GM18861 (cell line): ENCODE measurements around the gene MACO1.
"Not testable (repeated sequence)": the region's sequence is repeated elsewhere in the genome, so short reads cannot be mapped to it uniquely, and the experiment has no call there.

ENCODE experiments used
- ATAC-seq: cut with Tn5 transposase; IDR thresholded peaks from one replicate; pipeline ENCODE4 v1.9.1; 2021; ENCODE audit not compliant: unreplicated experiment

Gene MACO1

GRCh38 chr1:25485536-25486411 lies 55.1 kb downstream of the MACO1 start:
- no peak for ATAC-seq

DNA sequence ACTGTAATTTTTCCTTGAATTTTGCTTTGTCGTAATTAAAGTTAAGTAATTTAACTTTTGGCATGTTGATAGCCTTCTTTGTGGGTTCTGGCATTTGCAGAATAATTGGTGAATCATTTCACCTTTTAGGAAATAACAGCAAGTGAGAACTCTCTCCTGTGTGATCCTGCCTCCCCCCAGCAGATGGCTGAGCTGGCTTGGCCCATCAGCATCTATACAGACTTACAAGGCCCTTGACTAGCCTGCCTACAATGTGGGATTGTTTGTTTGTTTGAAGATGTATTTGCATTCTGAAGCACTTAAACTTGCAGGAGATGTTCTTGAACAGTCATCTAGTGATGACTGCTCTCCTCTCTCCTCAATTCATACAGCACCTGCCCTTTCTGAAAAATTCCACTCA lies 55.9 kb downstream of the MACO1 start:
- ATAC-seq = no peak

GRCh38 chr1:25487628-25488027 lies 56.9 kb downstream of the MACO1 start:
- no peak for ATAC-seq

DNA sequence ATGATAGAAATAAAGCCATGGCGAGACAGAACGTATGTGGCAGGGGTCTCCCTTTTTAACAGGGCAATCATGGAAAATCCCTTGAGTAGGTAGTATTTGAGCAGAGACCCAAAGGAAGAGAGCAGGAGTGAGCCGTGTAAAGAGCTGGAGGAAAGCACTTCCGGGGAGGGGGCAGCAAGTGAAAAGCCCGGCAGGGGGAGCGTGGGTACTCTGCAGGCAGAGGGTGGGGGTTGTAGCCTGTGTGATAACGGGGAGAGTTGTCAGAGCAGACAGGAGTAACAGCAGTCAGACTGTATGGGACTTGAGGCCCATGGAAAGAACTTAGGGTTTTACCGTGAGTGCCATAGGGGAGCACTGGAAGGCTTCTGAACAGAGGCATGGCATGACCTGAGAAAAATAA lies 61.6 kb downstream of the MACO1 start:
- no peak for ATAC-seq

DNA sequence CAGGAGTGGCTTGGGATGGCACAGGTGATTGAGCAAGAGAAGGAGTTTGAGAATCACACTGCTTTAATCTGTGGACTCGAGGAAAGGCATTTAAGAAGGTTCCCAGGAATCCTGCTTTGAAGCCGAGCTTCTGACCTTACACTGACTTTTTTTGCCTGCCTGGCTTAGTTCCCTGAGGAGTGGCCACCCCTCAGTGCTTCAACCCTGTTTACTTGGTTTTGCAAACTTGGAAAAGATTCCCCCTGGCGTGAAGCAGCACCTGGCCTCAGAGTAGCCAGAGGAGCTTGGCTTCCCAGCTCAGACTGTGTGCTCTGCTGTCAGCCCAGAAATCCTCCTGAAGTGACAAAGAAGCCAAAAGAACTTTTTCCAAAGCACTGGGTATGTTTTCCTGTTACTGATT lies 64.3 kb downstream of the MACO1 start:
- no peak for ATAC-seq

GRCh38 chr1:25500694-25501093 lies 70.0 kb downstream of the MACO1 start:
- no peak for ATAC-seq

DNA sequence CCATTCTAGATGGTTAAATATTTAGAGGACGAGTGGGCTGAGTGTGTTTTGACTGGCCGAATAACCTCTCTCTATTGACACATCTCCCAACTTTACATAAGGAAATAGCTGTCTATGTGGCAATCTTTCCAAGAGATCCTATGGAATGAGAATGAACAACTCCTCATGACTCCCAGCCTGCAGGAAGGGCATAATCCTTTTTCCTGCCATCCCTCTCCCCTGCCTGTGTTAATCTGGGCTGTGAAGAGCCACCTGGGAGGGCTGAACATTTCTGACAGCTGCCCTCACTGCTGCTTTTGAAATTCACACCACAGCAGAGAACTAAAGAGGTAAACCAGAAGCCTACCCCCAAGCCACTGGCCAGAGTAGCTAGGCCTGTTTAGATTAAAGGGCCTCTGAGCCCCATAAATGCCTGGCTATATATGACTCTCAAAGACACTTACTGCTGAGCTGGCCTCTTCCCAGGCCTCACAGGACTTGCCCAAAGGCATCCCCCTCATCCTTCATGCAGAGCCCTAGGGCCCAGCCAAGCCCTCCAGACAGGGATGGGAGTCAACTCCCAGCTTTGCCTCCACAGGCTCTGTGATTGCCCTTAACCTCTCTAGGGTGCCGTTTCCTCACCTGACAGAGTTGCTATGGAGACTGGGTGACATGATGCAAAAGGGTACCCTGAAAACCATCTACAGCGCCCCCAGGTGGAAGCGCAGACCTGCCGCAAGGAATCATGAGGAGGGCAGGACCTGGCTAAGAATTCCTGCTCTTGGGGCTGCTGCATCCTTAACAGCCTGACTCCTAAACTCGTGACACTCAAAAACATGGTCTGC lies 70.8 kb downstream of the MACO1 start:
- ATAC-seq = no peak

GRCh38 chr1:25502957-25503356 lies 72.3 kb downstream of the MACO1 start:
- ATAC-seq = no peak

- ATAC-seq = no peak
These were observed 73.1 kb downstream of the MACO1 start for GRCh38 chr1:25503551-25504426.

DNA sequence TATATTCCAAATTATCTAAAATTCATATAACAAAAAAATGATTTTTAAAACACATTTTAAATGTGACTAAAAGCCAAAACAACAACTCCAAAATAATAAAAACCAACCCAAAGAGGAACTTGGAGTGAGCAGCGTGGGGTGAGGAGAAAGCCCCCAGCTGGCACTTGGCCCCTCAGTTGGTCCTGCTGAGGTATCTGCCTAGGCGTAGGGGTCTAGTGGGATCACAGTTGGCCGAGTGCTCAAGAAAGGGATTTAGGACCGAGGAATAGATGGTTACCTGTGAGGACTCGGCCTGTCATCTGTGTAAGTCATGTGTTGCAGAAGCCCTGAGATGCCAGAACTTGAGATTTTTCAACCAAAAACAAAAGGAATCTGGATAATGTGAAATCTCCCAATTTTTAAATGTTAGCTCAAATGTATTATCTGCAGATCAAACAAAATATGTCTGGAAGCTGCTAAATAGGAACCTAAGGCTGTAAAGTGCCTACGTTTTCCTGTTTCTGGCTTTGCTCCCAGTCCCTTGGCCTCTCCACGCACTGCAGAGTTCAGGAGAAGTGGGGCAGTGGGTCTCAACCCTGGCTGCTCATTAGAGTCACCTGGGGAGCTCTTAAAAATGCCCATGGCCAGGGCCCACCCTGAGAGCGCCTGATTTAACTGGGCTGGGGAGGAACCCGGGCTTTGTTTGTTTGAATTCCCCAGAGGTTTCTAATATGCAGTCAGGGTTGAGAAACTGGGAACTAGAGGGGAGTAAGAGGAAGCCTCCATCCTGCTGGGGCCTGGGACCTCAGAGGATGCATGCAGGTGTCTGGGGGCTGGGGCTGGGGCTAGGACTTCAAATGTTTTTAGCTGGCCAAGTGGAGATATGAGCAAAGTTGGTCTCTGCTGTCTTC lies 74.3 kb downstream of the MACO1 start:
- no peak for ATAC-seq

DNA sequence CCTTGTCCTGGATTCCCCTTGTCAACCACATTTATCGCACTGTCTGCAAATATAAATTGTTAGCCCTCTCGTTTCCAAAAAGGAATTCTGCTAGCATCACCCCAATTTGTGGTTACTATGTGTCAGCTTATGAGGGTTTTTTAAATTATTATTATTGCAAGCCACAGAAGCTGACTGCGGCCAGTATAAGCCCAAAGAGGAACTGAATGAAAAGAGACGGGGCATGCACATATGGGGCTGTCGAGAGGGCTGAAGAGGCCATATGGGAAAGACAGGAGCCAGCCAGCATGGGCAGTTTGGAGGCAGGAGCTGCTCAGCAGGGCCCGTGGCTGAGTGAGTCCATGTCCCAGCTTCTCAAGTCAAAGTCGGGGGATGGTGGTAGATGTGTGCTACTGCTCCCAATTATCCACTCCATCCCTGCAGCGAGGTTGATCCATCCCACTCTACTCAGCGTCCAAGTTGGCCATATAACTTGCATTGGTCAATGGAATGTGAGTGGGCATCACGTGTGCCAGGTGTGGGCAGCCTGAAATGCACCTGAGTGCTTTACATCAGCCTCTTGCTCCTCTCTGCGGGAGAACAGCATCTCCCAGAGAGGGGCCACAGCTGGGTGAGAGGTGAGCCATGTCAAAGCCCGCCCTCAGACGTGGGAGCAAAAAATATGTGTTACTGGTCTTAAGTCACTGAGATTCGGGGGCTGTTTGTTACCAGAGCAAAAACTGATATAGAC lies 75.1 kb downstream of the MACO1 start:
- no peak for ATAC-seq

- not testable (repeated sequence) for ATAC-seq
These were observed 76.1 kb downstream of the MACO1 start for GRCh38 chr1:25506566-25507463.

- no peak for ATAC-seq
These were observed 83.0 kb downstream of the MACO1 start for GRCh38 chr1:25513666-25514065.

GRCh38 chr1:25515033-25515432 lies 84.3 kb downstream of the MACO1 start:
- ATAC-seq = no peak

DNA sequence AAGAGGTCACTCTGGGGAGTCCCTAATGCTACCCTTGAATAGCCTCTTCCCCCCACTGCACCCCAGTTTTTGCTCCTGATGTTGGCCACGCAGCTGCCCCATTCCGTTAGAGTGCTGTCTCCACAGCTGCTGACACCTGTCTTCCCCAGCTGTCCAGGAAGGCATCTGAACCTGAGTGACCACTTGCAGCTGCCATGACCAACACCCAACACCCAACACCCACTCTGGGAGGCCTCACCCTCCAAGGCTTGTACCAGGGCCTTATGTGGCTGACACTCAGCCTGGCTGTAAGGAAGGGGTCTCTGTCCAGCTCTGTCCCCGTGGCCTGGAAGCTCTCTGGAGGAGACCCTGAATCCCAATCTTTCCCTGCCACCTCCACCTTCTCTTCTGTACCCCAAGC lies 86.0 kb downstream of the MACO1 start:
- no peak for ATAC-seq

DNA sequence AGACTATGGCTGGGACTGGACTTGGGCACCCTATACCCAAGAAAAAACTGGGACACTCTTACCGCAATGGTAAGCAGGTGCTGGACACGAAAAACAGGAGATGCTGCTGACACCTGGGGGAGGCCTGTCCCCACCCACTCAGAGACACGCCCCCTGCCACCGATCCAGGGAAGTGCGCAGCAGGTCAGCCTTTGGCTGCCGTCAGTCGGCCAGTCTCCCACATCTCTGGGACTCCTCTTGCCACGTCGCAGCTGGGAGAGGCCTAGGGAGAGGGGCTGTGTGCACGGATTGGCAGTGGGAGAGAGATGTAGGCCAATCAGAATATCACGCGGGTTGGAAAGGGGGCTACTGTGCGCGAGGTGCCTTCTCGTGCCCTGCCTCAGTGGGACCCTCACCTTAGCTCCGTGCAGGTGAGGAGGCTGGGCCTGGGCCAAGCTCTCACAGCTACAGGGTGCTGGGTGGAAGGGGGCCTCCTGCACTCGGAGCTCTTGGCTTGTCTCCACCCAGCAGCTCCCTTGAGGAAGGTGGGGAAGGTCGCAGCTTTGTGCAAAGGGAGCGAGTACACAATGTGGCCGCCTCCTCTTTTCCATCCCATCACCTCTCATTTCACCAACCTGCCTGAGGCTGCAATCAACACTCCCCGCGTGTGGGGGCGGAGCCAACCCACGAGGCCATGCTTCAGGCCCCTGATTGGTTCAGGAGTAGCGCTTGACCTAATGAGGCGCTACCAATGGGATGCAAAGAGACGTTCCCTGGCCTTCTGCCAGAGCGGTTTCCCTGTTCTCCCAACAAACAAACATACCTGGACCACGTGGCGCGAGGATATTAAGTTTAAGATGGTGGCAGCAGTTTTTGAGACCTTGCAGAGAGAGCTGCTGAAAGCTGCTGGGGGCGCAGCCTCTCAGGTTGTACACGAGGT lies 87.0 kb downstream of the MACO1 start:
- ATAC-seq = no peak

GRCh38 chr1:25519624-25520023 lies 88.9 kb downstream of the MACO1 start:
- no peak for ATAC-seq
